GM12891 (cell line): ENCODE measurements around the gene RPL27.
"Not testable (repeated sequence)": the region's sequence is repeated elsewhere in the genome, so short reads cannot be mapped to it uniquely, and the experiment has no call there.

Experiments
- PAX5 ChIP-seq: IDR thresholded peaks from 2 replicates; pipeline ENCODE4 v1.6.1; 2011; ENCODE audit warnings: low read length, moderate library complexity, mild to moderate bottlenecking; ENCODE audit not compliant: insufficient read depth, severe bottlenecking
- POLR2A ChIP-seq: IDR thresholded peaks from 2 replicates; pipeline ENCODE4 v1.6.1; 2011; ENCODE audit warnings: low read depth, low read length, control low read depth
- POLR2AphosphoS5 ChIP-seq: IDR thresholded peaks from 2 replicates; pipeline ENCODE4 v1.6.1; 2011; ENCODE audit warnings: low read depth, low read length, control low read depth
- POU2F2 ChIP-seq: IDR thresholded peaks from 2 replicates; pipeline ENCODE4 v1.6.1; 2011; ENCODE audit warnings: low read depth, mild to moderate bottlenecking, control low read depth, low read length, moderate library complexity
- SPI1 ChIP-seq: IDR thresholded peaks from 2 replicates; pipeline ENCODE4 v1.6.1; 2011; ENCODE audit warnings: low read depth, low read length, control low read depth
- TAF1 ChIP-seq: IDR thresholded peaks from 2 replicates; pipeline ENCODE4 v1.6.1; 2011; ENCODE audit warnings: low read depth, low read length, control low read depth

DNA sequence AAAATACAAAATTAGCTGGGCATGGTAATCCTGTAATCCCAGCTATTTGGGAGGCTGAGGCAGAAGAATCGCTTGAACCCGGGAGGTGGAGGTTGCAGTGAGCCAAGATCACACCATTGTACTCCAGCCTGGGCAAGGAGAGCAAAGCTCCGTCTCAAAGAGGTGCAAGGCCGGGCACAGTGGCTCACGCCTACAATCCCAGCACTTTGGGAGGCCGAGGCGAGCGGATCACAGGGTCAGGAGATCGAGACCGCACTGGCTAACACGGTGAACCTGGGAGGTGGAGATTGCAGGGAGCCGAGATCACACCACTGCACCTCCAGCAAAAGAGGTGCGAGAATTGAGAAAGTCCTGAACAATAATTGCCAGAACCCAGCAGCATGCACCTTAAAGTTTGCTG lies 2.7 kb downstream of the RPL27 start:
- TF ChIP-seq POLR2A: peak; percentile 40; the same call in 1 of the 2 replicates
- TF ChIP-seq SPI1, TAF1, PAX5: not testable (repeated sequence)
- peak; percentile 23; the same call in 1 of the 2 replicates for TF ChIP-seq POLR2AphosphoS5
- TF ChIP-seq POU2F2: 0 out of 2 replicates have a peak, but pooled peaks have one; percentile 19
